Measurements from ENCODE around the gene AUNIP. TPM values are rescaled to one million over a fixed set of nuclear protein-coding genes. Genes with fewer than 3 reads are reported as not detected.
"Not testable (repeated sequence)": the region's sequence is repeated elsewhere in the genome, so short reads cannot be mapped to it uniquely, and the experiment has no call there.

Gene AUNIP
- polyA plus RNA-seq, 3 donors, result 3.0 to 3.5 (median 3.4) TPM

DNA sequence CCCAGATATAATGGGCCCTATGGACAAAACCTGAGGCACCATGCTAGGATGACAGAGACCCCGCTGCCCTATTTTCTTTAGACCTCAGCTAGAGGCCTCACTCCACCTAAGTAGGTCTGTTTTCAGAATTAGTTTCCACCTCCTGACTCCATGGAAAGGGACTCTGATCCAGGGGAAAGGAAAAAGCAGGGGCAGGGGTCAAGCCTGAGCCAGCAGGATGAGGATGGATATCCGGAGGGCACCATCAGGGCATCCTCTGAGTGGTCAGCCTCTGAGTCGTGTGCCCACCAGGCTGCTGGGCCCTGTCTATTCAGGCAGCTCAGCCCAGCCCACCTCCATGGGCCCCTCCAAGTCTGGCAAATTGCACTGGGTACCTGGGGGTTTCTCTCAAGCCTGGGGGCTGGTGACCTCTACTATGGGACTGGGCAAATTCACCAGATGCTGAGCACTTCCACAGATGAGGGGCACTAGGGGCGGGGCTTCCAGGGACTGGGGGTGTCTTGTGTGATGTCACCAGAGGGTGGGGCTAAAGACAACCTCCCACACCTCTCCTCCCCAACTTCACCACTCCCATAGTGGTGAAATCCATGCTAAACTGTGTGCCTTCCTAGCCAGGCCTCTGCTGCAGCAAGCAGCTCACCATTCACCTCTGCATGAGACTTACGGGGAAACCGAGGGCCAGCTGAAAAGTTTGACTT, 10.8 kb upstream of the AUNIP start:
- no peak for DNase-seq

DNA sequence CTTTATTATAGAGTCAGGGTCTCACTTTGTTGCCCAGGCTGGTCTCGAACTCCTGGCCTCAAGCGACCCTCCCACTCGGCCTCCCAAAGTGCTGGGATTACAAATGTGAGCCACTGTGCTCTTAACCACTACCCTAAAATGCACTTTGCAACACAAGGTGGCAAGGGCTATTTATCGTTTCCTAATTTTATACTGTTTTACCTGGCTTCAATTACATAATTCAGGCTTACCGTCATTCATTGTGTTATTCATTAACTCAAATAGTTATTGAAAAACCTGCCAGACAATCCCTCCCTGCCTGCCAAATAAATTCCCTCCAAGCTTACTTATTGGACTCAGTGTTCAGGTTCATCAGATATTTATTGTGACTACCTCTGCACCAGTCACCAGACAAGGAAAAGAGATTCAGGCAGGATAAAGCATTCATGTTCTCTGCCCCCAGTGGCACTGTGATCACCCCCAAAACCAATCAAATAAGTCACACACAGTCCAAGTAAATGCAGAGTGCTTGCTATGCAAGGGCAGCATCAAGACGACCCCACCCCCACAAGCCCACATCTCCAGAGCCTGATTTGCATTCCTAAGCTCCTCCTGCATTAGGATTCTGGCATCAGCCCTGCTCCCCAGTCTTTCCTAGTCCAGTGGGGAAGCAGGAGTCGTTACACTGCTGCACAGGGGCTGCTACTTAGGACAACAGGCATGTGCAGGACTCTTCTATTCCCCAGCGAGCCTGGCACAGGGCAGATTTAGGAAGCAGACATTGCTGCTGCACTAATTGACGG, 8.1 kb upstream of the AUNIP start:
- DNase-seq, result peak; percentile 73

DNA sequence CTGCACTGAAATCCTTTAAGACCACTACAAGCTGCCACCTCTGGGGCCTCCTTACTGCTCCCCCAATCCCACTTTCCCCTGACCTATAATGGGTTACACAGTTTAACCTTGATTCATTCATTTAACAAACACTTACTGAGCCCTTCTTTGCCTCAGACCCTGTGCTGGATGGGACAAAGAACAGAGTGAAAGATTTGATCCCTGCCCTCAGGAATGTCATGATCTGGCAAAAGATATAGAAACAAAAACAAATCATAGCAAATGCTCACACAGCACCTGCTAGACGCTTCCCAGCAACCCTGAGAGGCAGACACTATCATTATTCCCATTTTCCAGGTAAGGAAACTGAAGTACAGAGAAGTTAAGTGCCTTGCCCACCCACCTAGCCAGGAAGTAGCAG, 7.0 kb upstream of the AUNIP start:
- DNase-seq, result no peak

DNA sequence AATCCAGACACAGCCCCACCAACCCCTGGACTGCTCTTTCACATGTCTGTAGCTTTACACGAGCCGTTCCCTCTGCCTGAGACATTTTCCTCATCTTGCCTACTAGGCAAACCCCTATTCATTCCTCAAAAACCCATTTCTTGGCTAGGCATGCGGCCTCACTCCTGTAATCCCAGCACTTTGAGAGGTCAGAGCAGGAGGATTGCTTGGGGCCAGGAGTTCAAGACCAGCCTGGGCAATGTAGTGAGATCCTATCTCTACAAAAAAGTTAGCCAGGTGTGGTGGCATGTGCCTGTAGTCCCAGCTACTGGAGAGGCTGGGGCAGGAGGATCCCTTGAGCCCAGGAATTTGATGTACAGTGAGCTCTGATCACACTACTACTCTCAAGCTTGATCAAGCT, 5.2 kb upstream of the AUNIP start:
- no peak for DNase-seq

DNA sequence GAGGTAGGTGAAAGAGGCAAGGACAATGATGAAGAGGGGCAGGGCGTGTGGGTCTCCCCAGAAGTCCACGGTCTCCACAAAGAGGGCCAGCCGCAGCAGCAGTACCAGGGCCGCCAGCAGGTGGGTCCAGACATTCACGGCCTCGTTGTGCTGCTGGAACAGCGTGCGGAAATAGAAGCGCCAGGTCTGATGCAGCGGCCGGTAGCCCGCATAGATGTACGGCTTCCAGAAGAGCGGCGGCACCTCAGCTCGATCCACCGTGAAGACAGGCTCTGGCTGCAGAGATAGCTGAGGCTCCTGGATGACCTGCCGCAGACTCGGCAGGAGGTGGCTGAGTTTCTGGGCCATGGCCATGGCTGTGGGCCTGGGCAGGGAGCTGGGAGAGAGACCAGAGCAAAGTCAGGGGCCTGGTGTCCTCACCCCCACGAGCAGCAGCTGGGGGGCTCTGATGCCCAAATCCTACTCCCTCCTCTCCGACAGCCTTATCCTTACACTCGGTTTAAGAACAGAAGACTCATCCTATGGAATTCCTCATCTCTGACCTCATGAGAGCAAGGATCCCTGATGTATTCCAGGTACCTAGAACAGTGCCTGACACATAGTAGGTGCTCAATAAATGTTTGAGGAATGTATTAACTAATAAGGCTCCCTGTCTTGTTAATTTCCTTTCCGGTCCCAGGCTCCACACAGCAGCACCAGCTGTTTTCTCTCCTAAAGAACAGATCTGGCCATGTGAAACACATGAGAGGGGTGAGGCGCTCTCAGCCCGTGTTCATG, 4.4 kb upstream of the AUNIP start:
- DNase-seq, result no peak

- DNase-seq, result no peak
Observed at GRCh38 chr1:25862785-25863485, 3.7 kb upstream of the AUNIP start.

- DNase-seq, result no peak
Observed at GRCh38 chr1:25861316-25862286, 2.3 kb upstream of the AUNIP start.

DNA sequence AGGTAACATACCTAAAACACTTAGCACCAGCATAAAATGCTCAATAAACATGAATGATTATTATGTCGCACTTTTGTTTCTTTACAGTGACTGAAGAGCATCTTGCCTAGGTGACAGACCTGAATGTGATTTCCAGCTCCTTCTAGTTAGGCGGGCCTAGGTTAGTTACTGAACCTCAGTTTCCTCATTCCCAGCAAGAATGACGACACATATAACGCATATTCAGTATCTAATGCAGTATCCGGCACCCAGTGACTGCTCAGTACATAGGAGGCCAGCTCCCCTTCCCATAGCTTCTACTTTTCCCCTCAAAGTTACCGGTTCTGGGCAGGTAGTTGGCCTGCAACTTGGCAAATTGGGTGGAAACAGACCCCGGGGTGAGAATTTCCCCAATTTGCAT, 763 bp downstream of the AUNIP start:
- DNase-seq, result no peak

GRCh38 chr1:25856856-25857255, 2.4 kb downstream of the AUNIP start:
- no peak for DNase-seq

GRCh38 chr1:25854554-25854953, 4.7 kb downstream of the AUNIP start:
- DNase-seq, result no peak

DNA sequence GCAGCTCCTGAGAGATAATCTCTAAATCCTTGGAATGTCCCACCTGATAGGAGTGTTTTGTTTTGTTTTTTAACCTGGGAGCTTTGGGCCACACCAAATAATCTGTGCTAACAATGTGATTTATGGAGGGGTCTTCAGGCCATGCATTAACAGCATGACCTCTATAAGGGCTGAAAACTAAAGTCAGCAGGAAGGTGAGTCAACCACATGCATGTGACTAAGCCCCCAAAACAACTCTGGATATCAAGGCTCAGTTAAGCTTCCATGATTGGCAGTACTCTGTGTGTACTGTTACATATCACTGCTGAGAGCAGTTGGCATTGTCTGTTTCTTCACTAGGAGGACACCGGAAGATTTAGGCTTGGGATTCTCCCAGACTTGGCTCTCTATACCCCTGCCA, 10.7 kb downstream of the AUNIP start:
- DNase-seq, result no peak

- DNase-seq, result no peak
Observed at GRCh38 chr1:25847929-25848328, 11.3 kb downstream of the AUNIP start.

DNA sequence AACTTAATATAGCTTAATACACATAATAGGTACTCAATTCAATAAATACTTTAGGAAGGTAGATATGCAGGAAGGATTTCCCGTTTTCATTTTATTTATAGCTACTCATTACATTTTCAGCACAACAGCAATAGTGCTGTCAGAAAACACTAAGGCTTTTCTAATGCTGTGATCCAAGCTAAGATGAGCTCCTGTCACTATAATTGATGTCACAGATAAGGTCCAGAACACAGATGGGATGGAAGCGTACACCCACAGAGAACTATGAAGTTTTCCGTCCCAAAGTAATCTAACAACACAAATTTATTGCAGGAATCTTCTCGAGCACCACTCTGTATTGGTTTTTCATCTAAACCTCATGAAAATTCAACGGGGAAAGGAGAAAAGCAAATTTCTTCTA, 13.6 kb downstream of the AUNIP start:
- no peak for DNase-seq

DNA sequence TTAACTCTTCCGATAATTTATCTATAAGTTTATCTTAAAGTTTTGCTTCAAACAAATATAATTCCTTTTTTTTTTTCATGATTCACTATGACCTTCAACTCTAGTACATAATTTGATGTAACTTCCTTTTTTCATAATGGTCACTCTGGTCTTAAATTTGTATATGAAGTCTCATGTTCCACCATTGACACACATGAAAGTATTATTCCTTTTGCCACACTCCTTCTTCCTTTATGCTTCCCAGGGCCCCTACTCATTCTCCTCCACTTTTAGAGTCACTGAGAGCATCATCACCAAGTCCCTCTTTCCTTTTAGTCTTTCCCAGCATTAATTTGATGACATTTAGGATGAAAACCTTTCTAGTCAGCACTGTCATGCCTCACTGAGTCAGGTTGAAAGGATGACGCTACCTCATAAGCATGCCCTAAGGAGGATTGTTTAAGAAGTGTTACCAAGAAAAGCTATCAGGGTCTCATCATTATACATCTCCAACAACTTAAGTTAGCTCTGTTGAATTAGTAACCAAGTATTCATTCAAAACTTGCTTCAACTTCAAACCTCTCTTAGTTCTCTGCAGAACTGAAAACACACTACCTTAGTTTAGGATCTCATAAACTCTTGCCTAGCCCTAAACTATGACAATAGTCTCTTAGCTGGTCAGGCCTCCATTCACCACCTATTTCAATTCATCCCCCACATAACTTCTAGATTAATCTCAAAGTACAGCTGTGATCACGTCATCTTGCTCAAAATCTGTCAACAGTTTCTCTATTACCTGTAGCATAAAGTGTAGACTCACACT, 14.5 kb downstream of the AUNIP start:
- no peak for DNase-seq

DNA sequence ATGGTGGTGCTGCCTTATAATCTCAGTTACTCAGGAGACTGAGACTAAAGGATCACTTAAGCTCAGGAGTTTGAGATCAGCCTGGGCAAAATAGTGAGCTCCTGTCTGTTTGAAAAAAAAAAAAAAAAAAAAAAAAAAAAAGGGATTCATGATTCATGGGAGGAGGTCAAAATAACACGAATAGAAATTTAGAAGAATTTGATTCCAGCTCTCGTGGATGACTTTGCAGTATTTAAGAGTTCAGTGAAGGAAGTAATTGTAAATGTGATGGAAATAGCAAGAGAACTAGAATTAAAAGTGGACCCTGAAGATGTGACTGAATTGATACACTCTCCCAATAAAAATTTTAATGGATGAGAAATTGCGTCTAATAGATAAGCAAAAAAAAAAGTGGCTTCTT, 15.8 kb downstream of the AUNIP start:
- no peak for DNase-seq

GRCh38 chr1:25839808-25840207, 19.4 kb downstream of the AUNIP start:
- DNase-seq, result not testable (repeated sequence)

GRCh38 chr1:25837262-25837875, 21.9 kb downstream of the AUNIP start:
- DNase-seq, result no peak

- no peak for DNase-seq
Observed at GRCh38 chr1:25836695-25837094, 22.6 kb downstream of the AUNIP start.

GRCh38 chr1:25834894-25835293, 24.4 kb downstream of the AUNIP start:
- DNase-seq, result no peak

DNA sequence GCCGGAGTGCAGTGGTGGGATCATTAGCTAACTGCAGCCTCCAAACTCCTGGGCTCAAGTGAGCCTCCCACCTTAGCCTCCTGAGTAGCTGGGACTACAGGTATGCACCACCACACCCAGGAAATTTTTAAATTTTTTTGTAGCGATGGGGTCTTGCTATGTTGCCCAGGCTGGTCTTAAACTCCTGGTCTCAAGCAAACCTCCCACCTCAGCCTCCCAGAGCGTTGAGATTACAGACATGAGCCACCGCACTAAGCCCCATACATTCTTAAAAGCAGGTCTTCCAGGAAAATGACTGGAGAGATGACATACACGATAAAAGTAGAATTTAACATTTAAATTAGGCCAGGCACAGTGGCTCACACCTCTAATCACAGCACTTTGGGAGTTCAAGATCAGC, 26.1 kb downstream of the AUNIP start:
- DNase-seq, result no peak
